ENCODE data around the gene C2orf42. TPM values are rescaled to one million over a fixed set of nuclear protein-coding genes. Genes with fewer than 3 reads are reported as not detected.

Gene C2orf42
- total RNA-seq, 1 experiment from 2014 or later, result 6.8 TPM

- no peaks in the 10 kb centered on the region for H3K9me3 Mint-ChIP-seq
These were observed 62.8 kb downstream of the C2orf42 start for GRCh38 chr2:70128005-70128404.

DNA sequence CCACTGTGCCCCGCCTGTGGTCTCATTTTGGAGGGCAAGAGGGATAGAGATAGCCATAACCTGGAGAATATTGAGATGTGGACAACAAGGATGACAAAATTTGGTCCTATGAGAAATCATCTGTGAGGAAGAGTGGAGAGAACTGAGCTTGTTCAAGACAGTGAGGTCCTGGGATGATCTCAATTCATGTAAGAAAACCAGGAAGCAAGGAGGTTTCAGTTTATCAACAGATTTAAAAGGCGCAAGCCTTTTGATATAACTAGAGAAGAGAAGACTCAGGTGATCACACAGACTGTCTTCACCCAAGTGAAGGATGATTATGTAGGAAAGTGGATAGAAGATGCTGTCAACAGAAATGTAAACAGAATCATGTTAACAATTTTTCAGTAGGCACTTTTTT lies 64.4 kb downstream of the C2orf42 start:
- TF ChIP-seq NFE2L1 (CRISPR knock-in tag; IDR thresholded peaks at IDR 0.05) (no peak), ZNF416 (CRISPR knock-in tag; IDR thresholded peaks at IDR 0.05) (no peak), ETV6 (CRISPR knock-in tag; IDR thresholded peaks at IDR 0.05) (no peak), CREM (CRISPR knock-in tag; IDR thresholded peaks at IDR 0.05) (no peak), ARID4B (CRISPR knock-in tag; IDR thresholded peaks at IDR 0.05; ENCODE audit: borderline replicate concordance) (no peak), ZNF396 (CRISPR knock-in tag; IDR thresholded peaks at IDR 0.05; ENCODE audit: borderline replicate concordance) (no peak), TEAD1 (CRISPR knock-in tag; IDR thresholded peaks at IDR 0.05) (no peak), GABPB1 (CRISPR knock-in tag; IDR thresholded peaks at IDR 0.05) (no peak), ZBTB21 (CRISPR knock-in tag; IDR thresholded peaks at IDR 0.05; ENCODE audit: borderline replicate concordance) (no peak), GTF2I (CRISPR knock-in tag; conservative IDR thresholded peaks at IDR 0.05) (no peak), ZNF232 (CRISPR knock-in tag; IDR thresholded peaks at IDR 0.05) (no peak), CBFB (CRISPR knock-in tag; IDR thresholded peaks at IDR 0.05; ENCODE audit: low read depth) (no peak)
- TF ChIP-seq, protein P1, sequence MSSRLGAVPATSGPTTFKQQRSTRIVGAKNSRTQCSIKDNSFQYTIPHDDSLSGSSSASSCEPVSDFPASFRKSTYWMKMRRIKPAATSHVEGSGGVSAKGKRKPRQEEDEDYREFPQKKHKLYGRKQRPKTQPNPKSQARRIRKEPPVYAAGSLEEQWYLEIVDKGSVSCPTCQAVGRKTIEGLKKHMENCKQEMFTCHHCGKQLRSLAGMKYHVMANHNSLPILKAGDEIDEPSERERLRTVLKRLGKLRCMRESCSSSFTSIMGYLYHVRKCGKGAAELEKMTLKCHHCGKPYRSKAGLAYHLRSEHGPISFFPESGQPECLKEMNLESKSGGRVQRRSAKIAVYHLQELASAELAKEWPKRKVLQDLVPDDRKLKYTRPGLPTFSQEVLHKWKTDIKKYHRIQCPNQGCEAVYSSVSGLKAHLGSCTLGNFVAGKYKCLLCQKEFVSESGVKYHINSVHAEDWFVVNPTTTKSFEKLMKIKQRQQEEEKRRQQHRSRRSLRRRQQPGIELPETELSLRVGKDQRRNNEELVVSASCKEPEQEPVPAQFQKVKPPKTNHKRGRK (CRISPR knock-in tag; IDR thresholded peaks at IDR 0.05; ENCODE audit: borderline replicate concordance), result no peak
- TF ChIP-seq, protein P2, sequence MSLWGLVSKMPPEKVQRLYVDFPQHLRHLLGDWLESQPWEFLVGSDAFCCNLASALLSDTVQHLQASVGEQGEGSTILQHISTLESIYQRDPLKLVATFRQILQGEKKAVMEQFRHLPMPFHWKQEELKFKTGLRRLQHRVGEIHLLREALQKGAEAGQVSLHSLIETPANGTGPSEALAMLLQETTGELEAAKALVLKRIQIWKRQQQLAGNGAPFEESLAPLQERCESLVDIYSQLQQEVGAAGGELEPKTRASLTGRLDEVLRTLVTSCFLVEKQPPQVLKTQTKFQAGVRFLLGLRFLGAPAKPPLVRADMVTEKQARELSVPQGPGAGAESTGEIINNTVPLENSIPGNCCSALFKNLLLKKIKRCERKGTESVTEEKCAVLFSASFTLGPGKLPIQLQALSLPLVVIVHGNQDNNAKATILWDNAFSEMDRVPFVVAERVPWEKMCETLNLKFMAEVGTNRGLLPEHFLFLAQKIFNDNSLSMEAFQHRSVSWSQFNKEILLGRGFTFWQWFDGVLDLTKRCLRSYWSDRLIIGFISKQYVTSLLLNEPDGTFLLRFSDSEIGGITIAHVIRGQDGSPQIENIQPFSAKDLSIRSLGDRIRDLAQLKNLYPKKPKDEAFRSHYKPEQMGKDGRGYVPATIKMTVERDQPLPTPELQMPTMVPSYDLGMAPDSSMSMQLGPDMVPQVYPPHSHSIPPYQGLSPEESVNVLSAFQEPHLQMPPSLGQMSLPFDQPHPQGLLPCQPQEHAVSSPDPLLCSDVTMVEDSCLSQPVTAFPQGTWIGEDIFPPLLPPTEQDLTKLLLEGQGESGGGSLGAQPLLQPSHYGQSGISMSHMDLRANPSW (CRISPR knock-in tag; conservative IDR thresholded peaks at IDR 0.05; ENCODE audit: low read depth), result no peak
- TF ChIP-seq, protein P3, sequence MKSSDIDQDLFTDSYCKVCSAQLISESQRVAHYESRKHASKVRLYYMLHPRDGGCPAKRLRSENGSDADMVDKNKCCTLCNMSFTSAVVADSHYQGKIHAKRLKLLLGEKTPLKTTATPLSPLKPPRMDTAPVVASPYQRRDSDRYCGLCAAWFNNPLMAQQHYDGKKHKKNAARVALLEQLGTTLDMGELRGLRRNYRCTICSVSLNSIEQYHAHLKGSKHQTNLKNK (CRISPR knock-in tag; IDR thresholded peaks at IDR 0.05), result no peak
- TF ChIP-seq, protein P4, sequence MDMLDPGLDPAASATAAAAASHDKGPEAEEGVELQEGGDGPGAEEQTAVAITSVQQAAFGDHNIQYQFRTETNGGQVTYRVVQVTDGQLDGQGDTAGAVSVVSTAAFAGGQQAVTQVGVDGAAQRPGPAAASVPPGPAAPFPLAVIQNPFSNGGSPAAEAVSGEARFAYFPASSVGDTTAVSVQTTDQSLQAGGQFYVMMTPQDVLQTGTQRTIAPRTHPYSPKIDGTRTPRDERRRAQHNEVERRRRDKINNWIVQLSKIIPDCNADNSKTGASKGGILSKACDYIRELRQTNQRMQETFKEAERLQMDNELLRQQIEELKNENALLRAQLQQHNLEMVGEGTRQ (CRISPR knock-in tag; IDR thresholded peaks at IDR 0.05), result no peak
- TF ChIP-seq, protein P5, sequence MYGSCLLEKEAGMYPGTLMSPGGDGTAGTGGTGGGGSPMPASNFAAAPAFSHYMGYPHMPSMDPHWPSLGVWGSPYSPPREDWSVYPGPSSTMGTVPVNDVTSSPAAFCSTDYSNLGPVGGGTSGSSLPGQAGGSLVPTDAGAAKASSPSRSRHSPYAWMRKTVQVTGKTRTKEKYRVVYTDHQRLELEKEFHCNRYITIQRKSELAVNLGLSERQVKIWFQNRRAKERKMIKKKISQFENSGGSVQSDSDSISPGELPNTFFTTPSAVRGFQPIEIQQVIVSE (CRISPR knock-in tag; IDR thresholded peaks at IDR 0.05; ENCODE audit: borderline replicate concordance), result no peak
- TF ChIP-seq, protein P6, sequence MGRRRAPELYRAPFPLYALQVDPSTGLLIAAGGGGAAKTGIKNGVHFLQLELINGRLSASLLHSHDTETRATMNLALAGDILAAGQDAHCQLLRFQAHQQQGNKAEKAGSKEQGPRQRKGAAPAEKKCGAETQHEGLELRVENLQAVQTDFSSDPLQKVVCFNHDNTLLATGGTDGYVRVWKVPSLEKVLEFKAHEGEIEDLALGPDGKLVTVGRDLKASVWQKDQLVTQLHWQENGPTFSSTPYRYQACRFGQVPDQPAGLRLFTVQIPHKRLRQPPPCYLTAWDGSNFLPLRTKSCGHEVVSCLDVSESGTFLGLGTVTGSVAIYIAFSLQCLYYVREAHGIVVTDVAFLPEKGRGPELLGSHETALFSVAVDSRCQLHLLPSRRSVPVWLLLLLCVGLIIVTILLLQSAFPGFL (CRISPR knock-in tag; IDR thresholded peaks at IDR 0.05; ENCODE audit: borderline replicate concordance), result no peak
- ChIA-PET CTCF (interaction anchor here (0.8 kb wide), 1 partner anchor 23 kb away, joined by 4 read pairs; no protein-coding TSS in a partner anchor), POLR2A (no interaction called here)
- ATAC-seq, result no peak
- Mint-ChIP-seq H3K27me3 (ENCODE audit: low read depth) (no peaks in the 10 kb centered on the region; the same call in 1 of the 2 replicates), H3K36me3 (no peaks in the 10 kb centered on the region), H3K4me3 (peak overlapping the region; percentile 97), H3K27ac (peak overlapping the region; percentile 46; the same call in 1 of the 2 replicates), H3K9me3 (no peaks in the 10 kb centered on the region), H3K4me1 (peaks cover 48% of the 10 kb centered on the region)
- no peak for DNase-seq (ENCODE audit: low spot score)

More at GRCh38 chr2:70128005-70128404, 62.8 kb downstream of the C2orf42 start:
- Mint-ChIP-seq H3K27ac (0 out of 2 replicates have a peak overlapping the region, but pooled peaks have one; percentile 3), H3K27me3 (ENCODE audit: low read depth) (no peaks in the 10 kb centered on the region; the same call in 1 of the 2 replicates), H3K4me1 (peaks cover 46% of the 10 kb centered on the region), H3K4me3 (no peak overlapping the region), H3K36me3 (no peaks in the 10 kb centered on the region)
- CTCF ChIA-PET, result interaction anchor here (1.3 kb wide), 1 partner anchor 15 kb away, joined by 3 read pairs; no protein-coding TSS in a partner anchor
- DNase-seq (ENCODE audit: low spot score) (no peak), ATAC-seq (no peak)
- POLR2A ChIA-PET, result interaction anchor here (0.5 to 1.1 kb wide), 4 partner anchors 8 to 214 kb away, joined by 3 to 4 read pairs (median 4); partner anchors contain the start of gene MXD1
- no peak for TF ChIP-seq NFATC4 (CRISPR knock-in tag; IDR thresholded peaks at IDR 0.05)
- no peak for TF ChIP-seq RORB (CRISPR knock-in tag; IDR thresholded peaks at IDR 0.05)
- TF ChIP-seq NR2C2 (CRISPR knock-in tag; IDR thresholded peaks at IDR 0.05), result no peak
- no peak for TF ChIP-seq MYBL2 (CRISPR knock-in tag; IDR thresholded peaks at IDR 0.05)
- TF ChIP-seq, protein P3 (CRISPR knock-in tag; IDR thresholded peaks at IDR 0.05), result no peak
- TF ChIP-seq TCF7 (CRISPR knock-in tag; IDR thresholded peaks at IDR 0.05; ENCODE audit: low read depth), result no peak
